Measurements from ENCODE around the gene TLCD5.

- TF ChIP-seq, protein P1, sequence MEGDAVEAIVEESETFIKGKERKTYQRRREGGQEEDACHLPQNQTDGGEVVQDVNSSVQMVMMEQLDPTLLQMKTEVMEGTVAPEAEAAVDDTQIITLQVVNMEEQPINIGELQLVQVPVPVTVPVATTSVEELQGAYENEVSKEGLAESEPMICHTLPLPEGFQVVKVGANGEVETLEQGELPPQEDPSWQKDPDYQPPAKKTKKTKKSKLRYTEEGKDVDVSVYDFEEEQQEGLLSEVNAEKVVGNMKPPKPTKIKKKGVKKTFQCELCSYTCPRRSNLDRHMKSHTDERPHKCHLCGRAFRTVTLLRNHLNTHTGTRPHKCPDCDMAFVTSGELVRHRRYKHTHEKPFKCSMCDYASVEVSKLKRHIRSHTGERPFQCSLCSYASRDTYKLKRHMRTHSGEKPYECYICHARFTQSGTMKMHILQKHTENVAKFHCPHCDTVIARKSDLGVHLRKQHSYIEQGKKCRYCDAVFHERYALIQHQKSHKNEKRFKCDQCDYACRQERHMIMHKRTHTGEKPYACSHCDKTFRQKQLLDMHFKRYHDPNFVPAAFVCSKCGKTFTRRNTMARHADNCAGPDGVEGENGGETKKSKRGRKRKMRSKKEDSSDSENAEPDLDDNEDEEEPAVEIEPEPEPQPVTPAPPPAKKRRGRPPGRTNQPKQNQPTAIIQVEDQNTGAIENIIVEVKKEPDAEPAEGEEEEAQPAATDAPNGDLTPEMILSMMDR (IDR thresholded peaks at IDR 0.05), result no peak
- TF ChIP-seq POLR2A (IDR thresholded peaks at IDR 0.05), result no peak
Measured at GRCh38 chr11:120327311-120327710, 2.2 kb downstream of the TLCD5 start.

All from right lobe of liver (tissue), 4 donors.